ENCODE measurements around the gene KCNMB4.
"Not testable (repeated sequence)": the region's sequence is repeated elsewhere in the genome, so short reads cannot be mapped to it uniquely, and the experiment has no call there.

Gene KCNMB4

DNA sequence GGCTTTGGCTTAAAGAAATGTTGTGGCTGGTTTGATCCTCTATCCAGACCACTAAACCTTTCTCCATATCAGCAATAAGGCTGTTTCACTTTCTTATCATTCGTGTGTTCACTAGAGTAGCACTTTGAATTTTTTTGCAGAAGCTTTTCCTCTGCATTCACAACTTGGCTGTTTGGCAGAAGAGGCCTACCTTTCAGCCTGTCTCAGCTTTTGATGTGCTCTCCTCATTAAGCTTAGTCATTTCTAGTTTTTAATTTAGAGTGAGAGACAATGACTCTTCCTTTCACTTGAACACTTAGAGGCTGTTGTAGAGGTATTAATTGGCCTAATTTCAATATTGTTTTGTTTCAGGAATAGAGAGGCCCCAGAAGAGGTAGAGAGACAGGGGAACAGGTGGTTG lies 13.8 kb downstream of the KCNMB4 start:
- no peak for DNase-seq

DNA sequence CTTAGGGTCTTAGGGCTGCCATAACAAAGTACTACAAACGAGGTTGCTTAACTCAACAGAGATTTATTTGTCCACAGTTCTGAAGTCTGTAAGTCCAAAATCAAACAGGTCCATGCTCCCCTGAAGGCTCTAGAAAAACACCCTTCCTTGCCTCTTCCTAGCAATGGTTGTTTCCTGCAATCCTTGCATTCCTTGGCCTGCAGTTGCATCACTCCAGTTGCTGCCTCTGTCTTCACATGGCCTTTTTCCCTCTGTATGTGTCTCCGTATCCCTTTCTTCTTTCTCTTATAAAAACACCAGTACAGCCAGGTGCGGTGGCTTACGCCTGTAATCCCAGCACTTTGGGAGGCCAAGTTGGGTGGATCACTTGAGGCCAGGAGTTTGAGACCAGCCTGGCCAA lies 17.4 kb downstream of the KCNMB4 start:
- DNase-seq = no peak

GRCh38 chr12:70383886-70384285 lies 17.8 kb downstream of the KCNMB4 start:
- DNase-seq = no peak

DNA sequence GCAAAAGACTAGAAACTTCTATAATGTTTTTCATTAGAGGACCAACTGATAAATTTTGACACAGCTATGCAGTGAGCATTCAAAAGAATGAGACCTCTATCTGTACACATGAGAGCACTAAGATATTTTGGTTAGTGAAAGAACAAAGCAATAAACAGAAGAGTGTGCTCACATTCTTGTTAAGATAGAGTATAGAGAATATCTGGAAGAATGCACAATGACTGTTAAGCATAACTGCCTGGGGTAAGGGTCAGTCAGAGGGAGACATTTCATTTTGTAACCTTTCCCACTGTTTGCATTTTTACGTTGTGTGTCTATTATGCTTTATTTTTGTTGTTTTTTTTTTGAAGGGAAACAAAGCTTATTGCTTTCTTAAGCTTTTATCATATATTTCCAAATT lies 20.7 kb downstream of the KCNMB4 start:
- DNase-seq = no peak

- no peak for DNase-seq
Measured at GRCh38 chr12:70389678-70390077, 23.6 kb downstream of the KCNMB4 start.

GRCh38 chr12:70392631-70393030 lies 26.5 kb downstream of the KCNMB4 start:
- not testable (repeated sequence) for DNase-seq

GRCh38 chr12:70393787-70394499 lies 27.9 kb downstream of the KCNMB4 start:
- DNase-seq = no peak

GRCh38 chr12:70398002-70398401 lies 31.9 kb downstream of the KCNMB4 start:
- no peak for DNase-seq

- DNase-seq = no peak
Measured at GRCh38 chr12:70398862-70399261, 32.8 kb downstream of the KCNMB4 start.

GRCh38 chr12:70399311-70399710 lies 33.2 kb downstream of the KCNMB4 start:
- DNase-seq = no peak

DNA sequence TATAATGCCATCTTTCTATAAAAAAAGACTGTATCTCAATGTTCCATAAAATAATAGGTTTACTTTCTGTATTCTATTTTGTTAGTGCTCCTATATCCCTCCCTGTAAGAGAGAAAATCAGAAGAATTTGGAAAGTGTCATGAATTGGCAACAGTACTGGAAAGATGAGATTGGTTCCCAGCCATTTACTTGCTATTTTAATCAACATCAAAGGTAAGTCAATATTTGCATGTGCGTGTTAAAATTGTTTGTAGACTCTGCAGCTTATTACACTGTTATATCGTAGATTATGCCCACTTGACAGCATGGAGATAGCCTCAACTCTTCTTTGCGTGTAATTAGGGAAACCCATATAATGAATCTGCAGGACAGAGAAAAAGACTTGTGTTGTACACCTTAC lies 34.0 kb downstream of the KCNMB4 start:
- DNase-seq = no peak

- DNase-seq = no peak
Measured at GRCh38 chr12:70402597-70402996, 36.5 kb downstream of the KCNMB4 start.

DNA sequence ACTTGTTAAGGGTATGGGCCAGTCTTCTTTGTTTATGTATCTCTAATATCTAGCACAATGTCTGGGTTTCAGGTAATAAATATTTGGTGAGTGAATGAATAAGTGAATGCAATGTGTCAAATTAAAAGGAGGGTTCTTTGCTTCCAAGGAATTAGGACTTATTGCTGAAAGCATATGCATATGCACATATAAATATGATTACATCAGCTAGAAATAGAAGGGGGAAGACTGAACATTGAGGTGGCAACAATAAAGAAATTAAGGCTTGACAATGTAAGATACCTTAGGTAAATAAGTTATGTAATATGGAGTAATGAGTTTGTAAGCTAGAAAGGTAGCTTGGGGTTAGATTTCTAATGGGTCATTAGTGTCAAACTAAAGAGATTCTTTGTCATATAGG lies 37.7 kb downstream of the KCNMB4 start:
- DNase-seq = no peak

- no peak for DNase-seq
Measured at GRCh38 chr12:70408004-70408790, 42.1 kb downstream of the KCNMB4 start.

GRCh38 chr12:70415987-70416386 lies 49.9 kb downstream of the KCNMB4 start:
- no peak for DNase-seq

DNA sequence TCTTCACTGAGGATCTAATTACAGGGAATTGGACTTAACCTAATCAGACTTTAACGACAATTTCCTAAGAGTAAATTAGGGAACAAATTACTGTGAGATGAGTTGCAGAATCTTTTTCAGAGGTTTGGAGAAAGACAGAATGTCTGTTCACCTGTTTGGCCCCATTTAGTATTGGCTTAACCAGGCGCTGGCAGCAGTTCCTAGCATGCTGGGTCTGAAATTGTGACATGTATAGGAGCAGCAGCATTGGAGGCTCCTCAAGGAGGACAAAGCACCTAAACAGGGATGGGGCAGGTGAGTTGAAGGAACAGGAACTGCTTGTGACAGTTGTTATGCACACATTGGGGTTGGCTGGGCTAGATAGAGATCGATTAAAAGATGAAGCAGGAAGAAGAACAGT lies 51.0 kb downstream of the KCNMB4 start:
- no peak for DNase-seq

DNA sequence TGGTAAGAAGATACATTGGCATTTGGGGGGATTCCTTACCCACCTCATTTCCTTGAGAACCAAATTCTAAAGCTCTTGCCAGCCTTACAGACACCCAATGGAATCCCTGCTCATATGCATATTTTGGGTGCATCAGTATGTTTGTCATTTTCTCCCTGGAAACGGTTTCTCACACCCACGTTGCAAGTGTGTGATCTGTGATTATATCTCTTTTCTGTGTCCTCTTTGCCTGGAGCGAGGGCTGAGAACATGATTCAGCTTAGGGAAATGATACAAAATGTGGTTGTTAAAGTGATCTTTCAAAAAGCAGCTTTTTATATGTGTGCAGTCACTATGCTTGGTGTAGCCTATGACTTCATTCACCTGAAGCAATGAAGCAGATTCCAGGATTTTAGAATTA lies 52.0 kb downstream of the KCNMB4 start:
- no peak for DNase-seq

GRCh38 chr12:70422631-70423030 lies 56.5 kb downstream of the KCNMB4 start:
- no peak for DNase-seq

- no peak for DNase-seq
Measured at GRCh38 chr12:70426620-70427019, 60.5 kb downstream of the KCNMB4 start.

DNA sequence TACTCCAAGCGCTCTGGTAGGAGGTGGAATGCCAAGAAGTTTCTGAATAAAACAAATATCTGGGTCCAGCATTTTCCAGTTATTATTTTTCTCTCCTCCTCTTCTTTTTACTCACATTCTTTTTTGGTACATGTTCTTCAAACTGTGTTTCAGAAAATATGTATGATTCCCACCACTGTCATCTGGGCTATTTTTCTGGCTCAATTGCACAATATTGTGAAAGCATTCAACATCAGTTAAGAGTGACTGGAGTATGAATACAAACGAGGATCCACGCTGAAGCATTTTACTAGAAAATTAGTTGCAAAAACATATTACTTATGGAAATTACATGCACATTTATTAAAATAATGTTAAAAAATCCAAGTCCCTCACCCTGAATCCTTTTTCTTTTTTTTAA lies 61.5 kb downstream of the KCNMB4 start:
- no peak for DNase-seq

DNA sequence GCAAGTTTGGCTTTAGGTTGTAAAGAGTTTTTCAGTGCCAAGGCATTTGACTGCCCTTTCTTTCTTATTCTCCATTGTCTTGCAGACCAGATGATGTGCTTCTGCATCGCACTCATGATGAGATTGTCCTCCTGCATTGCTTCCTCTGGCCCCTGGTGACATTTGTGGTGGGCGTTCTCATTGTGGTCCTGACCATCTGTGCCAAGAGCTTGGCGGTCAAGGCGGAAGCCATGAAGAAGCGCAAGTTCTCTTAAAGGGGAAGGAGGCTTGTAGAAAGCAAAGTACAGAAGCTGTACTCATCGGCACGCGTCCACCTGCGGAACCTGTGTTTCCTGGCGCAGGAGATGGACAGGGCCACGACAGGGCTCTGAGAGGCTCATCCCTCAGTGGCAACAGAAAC lies 64.3 kb downstream of the KCNMB4 start:
- DNase-seq = no peak

DNA sequence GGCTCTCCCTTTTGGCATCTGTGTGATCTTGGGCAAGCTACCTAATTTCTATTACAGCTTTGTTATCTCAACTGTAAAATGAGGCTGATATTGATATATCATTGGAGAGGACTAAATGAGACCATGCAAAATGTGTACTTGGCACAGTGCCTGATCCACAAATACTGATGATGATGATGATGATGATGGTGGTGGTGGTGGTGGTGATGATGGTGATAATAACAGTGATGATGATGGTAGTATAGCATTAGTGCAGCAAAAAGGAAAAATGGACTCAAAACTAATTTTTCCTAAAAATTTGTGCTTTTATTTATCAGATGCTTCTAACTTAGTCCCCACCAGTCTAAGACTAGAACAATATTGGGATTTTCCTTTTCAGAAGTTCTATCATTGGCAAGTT lies 70.7 kb downstream of the KCNMB4 start:
- no peak for DNase-seq

- no peak for DNase-seq
Measured at GRCh38 chr12:70443062-70443673, 77.1 kb downstream of the KCNMB4 start.

GRCh38 chr12:70444903-70445302 lies 78.8 kb downstream of the KCNMB4 start:
- DNase-seq = no peak

All from NCI-H2171 (cell line).